ENCODE measurements around the gene DSTYK.
A peak's percentile ranks its signal among the peaks of the same experiment; 100 is the strongest.
"Not testable (repeated sequence)": the region's sequence is repeated elsewhere in the genome, so short reads cannot be mapped to it uniquely, and the experiment has no call there.

The DSTYK gene

DNA sequence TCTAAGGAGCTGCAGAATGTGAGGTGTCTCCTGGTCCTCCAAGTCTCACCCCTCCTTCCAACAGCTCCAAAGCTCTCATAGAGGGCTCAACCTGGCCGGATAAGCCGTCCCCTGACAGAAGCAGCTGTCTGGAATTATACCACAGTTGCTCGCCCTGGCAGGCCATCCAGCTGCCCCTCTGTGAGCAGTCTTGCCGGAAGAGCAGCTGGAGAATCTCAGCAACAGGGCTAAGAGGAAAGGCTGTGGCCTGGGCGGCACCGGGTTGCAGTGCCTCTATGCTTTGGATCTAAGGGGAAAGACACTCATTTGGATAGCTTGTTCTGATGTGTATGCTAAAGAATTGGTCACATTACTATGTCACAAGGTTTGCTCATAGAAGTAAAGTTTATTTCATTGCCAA, 28.6 kb upstream of the DSTYK start:
- DNase-seq: no peak

DNA sequence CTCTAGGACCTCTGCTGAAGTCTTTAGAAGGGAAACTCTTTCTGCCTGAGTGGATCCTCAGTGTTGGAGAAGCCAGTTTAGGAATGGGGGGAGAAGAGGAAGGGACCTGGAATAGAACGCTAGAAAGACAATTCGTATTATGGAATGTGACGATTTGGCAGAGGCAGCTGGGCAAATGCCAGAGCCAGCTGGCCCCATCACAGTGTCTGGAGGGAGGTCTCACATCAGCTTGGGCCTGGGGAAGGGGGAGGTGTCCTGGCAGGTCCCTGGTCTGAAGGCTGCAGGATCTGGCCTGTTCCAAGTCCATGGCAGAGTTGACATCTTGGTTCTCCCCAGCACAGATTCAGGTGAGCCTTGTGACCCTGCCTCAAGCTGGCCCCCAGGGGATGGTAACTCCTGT, 27.6 kb upstream of the DSTYK start:
- no peak for DNase-seq

DNA sequence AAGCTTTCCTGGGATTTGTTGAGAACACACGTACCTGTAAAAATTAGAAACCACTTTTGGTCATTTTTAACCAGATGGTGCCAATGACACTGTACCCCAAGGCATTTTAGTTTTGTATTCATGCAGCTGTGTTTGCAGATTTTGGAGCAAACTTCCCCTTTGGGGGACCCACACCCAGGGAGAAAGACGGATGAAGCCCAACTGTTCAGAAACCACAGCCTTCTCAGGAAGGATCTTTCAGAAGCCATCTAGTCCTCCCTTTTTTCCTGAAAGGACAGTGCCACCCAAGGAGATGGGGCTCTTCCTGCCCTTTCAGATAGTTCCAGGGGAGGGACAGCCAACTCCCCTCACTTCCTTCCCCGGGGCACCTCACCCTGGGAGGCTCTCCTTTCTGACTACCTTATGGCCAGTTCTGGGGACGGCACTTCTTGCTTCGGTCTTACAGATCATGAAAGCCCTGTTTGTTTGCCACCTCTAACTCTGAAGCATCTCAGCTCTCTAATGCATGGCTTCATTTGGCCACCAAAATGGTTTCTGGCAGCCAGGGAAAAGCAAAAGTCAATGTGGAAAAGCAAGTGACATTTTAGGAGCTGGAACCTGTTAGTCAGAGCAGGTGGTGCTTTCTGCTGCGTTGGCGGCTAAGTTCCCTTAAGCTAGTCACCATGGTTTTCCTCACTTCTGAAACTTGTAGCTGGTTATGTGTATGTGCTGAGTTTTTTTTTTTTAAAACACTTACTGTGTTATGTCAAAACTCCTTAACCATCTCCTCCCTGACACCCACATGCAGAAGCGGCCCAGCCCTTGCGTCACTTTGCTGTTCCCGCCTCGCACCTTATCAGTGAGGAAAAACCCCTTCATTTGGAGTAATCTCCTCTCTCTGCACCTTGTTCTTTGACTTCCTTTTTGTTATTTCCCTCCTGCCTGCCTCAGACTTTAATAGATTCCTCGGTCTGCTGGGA, 26.3 kb upstream of the DSTYK start:
- peak; percentile 85 for DNase-seq

DNA sequence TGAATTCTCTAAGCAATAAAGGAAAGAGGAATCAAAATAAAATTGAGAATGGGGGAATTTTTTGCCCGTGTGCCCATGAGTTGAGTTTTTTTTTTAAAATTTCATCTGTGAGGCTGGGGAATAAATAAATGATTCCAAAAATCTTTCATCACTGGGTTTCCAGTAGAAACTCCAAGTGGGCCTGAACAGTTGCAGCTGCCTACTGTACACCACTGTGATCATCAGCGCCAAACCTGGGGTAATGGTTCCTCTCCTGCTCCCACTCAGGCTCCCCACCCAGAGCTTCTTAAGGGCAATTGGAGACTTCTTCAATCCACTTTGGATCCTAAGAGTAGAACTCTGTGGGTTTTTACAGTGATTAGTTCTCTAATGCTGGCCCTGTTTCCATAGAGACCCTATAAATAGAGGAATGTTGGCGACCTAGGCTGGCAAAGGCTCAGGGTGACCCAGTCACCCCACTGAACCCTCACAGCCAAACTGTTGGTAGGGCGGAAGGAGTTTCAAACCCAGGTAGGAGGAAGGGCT, 25.5 kb upstream of the DSTYK start:
- no peak for DNase-seq

DNA sequence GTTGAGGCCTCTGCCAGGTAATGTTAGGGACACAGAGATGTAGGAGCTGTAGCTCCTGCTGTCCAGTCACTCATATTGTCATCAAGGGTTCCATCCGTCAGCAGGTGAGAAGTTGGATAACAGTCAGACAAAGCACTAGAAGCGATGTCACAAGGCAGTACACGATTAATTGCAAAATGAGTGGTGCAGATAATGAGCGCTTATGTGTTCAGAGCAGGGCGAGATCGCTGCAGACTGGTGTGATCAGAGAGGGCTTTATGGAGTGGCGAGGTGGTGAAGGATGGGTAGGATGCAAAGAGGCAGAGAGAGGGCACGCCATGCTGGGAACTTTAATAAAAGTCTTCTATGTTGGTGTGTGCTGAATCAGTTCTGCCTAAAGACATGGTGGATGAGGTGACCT, 25.0 kb upstream of the DSTYK start:
- DNase-seq: no peak

DNA sequence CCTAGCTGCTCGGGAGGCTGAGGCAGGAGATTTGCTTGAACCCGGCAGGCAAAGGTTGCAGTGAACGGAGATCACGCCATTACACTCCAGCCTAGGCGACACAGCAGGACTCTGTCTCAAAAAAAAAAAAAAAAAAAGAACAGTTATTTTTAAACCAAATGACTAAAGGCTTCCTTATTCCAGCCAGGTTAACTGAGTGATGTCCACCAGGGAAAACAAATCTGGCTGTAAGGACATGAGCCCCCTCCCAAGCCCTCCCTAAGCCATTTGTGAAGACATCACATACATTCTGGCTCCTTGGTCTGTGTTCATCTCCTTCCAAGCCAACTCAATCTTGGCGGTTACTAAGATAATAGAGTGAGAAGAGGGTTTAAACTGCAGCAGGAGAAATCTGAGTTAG, 24.4 kb upstream of the DSTYK start:
- no peak for DNase-seq

DNA sequence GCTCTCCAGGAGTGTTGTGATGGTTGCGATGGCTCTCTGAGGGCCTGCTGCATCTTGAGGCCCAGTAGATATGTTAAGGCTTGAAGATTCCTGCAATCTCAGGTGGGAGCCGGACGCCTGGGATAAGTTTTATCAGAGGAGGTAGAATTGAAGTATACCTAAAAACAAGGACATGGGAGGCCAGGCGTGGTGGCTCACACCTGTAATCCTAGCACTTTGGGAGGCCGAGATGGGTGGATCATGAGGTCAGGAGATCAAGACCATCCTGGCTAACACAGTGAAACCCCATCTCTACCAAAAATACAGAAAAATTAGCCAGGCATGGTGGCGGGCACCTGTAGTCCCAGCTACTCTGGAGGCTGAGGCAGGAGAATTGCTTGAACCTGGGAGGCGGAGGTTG, 22.5 kb upstream of the DSTYK start:
- DNase-seq: not testable (repeated sequence)

DNA sequence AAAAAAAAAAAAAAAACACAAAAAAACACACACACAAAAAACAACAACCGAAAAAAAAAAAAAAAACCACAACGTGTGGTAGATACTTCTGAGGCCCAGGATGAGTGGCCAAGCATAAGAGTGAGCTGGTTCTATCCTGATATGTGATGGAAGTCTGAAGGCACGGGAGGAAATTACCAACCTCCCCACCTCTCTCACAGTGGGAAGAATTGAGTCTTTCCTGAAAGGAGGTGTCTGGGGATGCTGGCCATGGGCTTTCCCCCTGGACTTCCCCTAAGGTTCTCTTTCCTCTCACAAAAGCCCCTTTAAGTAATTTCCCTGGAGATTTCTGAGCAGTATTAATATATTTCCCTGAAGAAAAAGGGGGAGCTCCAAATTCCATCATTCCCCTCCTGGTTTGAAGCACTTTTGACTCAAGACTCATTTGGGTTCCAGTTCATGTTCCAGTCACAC, 21.5 kb upstream of the DSTYK start:
- no peak for DNase-seq

DNA sequence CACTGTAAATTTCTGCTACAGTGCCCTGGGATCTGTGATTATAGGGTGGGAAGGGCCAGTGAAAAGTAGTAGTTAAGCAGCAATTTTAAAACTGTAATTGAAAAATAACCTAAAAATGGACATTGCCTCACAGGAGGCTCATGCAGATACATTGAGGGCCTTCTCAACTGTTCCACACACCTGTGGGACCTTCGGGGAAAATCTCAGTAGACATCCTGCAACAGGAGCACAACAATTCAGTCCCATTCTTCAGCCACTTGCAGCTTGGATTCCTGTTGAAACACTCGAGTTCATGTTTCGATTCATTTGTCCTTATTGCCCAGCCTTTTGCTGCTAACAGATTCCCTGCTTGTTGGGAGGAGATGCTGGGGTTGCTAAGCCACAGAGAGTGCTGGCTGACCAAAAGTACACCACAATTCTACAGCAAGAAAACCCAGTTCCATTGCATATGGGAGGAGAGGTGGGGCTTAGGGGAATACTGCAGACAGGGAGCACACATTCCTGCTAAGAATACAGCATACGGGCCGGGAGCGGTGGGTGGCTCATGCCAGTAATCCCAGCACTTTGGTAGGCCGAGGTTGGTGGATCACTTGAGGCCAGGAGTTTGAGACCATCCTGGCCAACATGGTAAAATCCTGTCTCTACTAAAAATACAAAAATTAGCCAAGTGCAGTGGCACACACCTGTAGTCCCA, 20.8 kb upstream of the DSTYK start:
- no peak for DNase-seq

DNA sequence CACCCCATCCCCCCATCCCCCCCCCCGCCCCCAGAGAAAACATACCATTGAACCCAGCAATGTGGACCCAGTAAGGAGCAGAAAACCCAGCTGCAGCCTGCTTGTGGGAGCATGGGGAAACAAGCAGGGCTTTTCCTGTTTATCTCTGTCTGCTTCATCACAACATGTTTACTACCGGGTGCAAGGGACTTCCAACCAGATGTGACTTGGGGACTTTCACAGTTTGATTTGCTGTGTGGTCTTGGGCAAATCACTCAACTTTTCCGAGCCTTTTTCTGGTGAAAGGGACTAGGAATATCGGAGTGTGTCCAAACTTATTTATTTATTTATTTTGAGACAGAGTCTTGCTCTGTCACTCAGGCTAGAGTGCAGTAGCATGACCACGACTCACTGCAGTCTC, 19.5 kb upstream of the DSTYK start:
- DNase-seq: no peak

DNA sequence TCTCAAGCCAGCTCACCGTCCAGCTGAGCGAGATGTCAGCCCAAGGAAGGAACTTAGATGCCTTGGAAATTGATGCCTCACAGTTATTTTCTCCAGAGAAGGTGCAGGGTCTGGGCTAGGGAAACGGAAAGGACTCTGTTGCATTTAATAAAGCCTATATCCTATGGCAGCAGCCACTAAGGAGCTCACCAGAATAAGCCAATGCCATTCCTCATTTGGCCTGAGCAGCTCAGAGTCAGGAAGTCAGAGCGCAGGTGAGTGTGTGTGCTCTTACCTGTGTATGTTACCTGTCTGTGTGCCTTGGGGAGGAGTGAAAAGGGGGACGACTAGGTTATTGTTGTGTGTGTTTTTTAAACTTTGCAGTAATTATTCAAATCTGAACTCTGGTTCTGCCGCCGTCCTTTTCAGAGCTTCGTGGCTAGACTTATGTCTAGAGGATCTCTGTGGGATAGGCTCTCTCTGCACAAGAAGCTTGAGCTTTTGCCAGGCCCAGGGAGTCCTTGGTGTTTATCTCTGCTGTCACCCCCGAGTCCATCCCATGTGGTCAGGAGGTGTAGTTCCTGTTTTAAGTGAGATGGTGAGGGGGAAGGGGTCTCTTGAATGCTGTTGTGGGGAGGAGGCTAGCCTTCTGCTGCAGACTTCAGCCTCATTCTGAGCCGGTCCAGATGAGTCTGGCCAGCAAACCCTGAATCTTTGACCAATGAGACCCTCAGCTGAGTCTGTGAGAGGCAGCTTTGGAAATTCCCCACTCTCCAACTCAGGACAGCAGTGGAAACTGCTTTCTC, 18.6 kb upstream of the DSTYK start:
- peak; percentile 96 for DNase-seq

DNA sequence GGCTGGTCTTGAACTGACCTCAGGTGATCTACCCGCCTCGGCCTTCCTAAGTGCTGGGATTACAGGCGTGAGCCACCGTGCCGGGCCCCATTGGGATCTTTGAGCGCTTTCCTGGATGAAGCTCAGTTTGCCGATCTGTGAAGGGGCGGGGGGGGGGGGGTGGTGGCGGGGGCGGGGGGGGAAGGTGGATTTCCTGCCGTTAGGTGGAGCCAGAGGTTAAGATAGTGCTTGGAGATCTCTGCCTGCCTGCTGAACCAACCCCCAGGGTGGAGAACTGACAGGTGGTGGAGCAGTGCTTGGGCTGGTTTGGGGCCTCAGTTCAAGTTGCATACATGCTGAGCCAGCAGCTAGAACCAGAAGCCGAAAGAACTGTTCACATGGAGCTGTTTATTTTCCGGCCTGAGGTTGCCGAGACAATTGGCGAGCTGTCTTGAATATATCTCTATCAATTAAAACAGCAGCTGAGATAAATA, 17.9 kb upstream of the DSTYK start:
- peak; percentile 86 for DNase-seq

DNA sequence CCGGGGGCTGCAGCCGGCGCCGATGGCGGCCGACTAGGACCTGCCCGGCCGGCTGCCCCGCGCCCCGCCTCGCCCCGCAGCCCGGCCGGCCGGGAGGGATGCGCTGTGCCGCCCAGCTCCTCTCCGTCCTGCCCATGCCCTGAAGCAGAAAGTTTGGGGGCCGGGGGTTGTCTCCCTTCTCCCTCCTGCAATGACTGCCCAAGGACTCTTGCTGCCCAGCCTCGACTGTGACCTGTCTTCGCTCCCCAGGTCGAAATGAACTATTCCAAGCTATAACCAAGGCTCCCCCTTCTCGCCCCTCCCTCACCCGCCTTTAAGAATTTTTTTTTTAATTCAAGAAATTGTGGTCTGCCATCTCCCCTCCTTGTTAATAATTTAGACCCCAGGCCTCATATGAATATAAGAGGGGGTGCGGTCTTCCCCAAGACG, 16.6 kb upstream of the DSTYK start:
- DNase-seq: peak; percentile 59

DNA sequence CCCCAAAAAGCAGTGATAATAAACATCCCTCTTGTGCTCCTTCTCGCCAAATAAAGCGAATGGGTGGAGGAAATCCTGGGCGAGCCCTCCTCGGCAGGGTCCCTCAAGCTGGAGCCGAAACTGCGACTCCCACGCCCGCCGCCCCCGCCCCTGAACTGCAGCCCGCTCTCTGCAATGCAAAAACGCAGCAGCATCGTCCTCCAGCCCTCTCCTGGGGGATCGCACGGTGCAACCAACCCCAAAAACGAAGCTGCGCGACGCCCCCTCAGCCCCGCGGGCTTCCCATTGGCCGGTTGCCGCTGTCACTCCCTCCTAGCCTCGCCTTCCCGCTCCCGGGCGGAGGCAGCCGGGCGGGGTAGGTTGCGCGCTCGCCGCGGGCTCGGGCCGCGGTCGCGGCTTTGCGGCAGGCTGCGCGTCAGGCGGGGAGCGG, 16.1 kb upstream of the DSTYK start, which contains the start of gene TMCC2:
Gene TMCC2 (plus strand): TSS at position 363 of the 430 bp plus-strand sequence. CDS start 619 bp downstream, outside the sequence.
- peak; percentile 90 for DNase-seq

DNA sequence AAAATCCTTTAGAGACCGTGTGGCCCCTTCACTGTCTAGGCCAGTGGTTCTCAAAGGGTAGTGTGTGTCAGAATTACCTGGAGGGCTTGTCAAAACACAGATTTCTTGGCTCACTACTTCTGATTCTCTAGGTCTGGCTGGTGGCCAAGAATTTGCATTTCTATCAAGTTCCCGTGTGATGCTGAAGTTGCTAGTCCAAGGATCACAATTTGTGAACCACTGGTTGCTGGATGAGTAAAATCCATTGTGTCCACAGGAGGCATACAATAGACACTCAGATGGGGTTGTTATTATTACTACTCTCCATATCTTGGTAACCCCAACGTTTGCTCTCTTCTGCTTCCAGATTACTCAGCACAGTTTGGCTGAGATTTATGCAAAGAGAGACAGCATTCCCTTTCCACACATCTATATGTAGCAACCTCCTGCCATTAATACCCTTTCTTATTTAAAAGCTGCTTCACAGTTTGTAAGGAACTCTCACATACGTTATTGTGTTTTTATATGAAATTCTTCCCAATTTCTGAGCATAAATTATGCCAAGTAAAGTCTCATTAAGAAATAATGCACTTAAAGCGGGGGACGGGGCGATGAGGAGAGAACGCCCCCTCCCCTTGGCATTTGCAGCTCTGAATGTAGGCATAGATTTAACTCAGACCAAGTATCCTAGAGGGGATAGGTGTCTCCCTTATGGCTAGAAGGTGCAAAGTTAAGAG, 15.5 kb upstream of the DSTYK start:
- peak; percentile 54 for DNase-seq

DNA sequence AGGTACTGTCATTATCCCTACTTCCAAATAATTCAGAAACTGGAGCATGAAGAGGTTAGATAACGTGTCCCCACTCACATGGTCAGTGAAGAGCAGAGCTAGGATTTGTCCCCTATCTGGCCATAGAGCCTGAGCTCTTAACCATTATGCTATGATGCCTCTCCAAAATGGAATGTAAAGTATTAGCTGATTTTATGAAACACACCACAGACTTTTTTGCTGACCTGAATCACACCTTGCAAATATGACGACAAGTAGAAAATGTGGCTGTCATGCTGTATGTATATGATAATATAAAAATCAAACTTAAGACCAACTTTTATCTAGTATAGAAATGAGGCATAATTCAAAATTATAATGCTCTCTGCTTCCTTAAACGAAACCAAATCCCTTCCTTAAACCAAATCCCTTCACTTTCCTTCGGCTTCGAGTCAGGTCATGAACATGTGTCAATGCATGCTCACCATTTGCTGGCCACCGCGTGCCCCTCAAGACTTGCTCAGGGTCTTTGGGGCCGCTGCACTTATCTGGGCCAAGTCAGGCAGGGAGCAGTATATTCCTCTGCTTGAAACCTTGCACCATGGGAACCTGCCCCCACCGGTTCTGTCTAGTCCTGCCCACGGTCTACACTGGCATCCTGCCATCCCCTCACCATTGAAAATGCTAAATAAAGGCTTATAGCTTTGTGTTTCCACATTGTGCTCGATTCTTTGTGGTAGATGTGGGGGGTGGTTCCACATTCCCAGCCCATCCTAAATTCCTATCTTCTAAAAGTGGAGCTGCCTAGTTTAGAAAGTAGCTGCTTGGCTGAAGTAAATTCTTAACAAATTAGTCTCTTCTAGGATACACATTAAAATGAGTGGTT, 14.6 kb upstream of the DSTYK start:
- DNase-seq: no peak

DNA sequence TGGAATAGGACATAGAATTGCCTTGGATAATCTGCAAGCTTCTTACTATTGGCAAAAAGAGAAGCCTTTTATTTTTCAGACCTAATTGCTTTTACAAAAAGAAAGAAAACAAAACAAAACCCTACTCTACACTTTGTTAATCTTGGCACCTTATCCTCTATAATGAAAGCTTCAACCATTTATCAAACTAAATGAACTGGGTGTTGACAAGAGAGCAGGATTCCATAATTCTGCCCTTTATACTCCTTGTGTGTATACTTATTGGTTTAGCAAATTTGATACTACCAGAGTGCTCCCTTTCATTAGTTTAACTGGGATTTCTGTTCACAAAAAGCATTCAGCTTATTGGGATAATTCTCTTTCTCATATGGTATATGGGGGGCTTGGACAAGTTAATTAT, 13.2 kb upstream of the DSTYK start:
- DNase-seq: no peak

DNA sequence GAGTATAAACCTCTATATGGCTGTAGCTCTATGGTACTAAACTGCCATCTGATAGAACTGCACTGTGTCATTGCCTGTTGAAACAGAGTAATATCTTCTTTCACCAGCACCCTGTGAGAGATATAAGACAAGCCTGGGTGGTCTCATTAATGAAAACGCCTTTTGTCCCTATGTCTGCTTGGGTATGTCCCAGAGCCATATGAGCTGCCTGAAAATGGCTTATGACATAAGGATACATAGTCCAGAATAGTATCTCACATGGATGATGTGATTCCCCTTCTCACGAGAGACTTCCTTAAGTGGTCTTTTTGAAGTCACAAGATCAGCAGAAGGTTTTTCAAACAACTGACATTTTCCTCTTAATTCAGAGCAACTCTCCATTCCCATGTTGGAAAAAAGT, 8.9 kb upstream of the DSTYK start:
- DNase-seq: no peak

DNA sequence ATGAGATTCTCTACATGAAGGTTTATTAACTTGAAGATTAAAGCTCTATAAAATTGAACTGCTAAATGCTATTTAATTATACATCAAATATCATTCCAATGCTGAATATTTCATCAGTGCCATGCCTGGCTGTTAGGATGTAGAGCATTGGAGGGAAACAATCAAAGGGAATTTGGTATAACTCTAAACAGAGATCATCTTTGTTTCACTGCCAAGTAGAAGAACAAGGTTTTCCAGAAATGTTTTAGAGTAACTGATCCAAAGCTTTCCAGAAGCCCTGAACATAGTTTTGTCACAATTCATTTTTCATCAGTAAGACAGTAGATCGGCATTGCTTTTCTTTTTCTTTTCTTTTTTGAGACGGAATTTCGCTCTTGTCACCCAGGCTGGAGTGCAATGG, 5.9 kb upstream of the DSTYK start:
- no peak for DNase-seq

DNA sequence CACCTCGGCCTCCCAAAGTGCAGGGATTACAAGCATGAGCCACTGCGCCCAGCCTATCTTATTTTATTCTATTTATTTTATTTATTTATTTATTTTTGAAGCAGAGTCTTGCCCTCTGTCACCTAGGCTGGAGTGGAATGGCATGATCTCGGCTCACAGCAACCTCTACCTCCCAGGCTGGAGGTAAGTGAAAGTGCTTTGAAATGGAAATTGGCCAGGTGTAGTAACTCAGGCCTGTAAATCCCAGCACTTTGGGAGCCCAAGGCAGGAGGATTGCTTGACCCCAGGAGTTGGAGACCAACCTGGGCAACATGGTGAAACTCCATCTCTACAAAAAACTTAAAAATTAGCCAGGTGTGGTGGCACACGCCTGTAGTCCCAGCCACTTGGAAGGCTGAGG, 5.1 kb upstream of the DSTYK start:
- no peak for DNase-seq

DNA sequence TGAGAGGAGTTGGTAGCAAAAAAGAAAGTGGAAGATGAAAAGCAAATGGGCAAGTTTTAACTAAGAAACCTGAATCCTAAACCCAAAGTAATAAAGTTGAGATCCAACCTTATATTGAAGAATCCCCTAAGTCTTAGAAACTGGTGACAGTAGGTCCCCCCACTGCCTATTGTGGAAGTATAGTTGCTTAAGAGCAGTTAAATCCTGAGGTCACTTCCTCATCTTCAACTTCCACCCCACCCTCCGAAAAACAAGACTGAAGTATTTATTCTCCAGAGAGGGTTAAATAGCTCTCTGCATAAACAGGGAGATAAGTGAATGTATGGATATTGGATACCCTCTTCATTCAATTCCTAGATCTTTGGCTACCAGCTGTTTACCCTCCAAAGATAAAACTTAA, 3.3 kb upstream of the DSTYK start:
- peak; percentile 84 for DNase-seq

Data from OCI-M1 (cell line).